GM23248 (cell line): ENCODE measurements around the gene MTMR2.

Source experiments
- EZH2 ChIP-seq: fragments of 200-600 bp; sonication (generic); IDR thresholded peaks from 2 replicates; pipeline ENCODE4 v1.6.1; 2018; ENCODE audit warnings: antibody characterized with exemption, mild to moderate bottlenecking; ENCODE audit not compliant: insufficient read depth, poor library complexity, severe bottlenecking
- EZH2phosphoT487 ChIP-seq: fragments of 200-600 bp; sonication (generic); IDR thresholded peaks from 2 replicates; pipeline ENCODE4 v1.6.1; 2018; ENCODE audit warnings: antibody characterized with exemption, moderate library complexity, mild to moderate bottlenecking, low read depth; ENCODE audit not compliant: insufficient read depth

DNA sequence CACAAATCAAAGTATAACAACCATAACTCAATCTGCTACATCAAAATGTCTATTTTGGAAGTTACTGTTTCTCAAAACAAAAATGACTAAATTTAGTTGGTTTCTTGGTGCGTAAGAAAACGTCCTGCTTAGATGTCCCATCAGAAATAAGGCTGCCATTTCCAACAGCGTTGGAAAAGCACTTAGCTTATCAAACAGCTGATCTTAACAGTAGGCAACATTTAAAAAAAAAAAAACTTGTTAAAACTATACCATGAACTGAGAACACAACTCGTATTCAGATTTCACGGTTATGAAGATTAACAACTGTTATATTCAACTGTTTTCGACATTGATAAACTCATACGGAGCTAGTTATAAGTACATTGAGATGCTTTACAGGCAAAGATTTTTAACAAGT, 131.2 kb downstream of the MTMR2 start:
- TF ChIP-seq EZH2 (no peak), EZH2phosphoT487 (no peak)
